A549 (cell line): Measurements from ENCODE around the gene CPS1. TPM values are rescaled to one million over a fixed set of nuclear protein-coding genes. Genes with fewer than 3 reads are reported as not detected.

ENCODE experiments used
- ATAC-seq, 2 experiments: fragments of 200-7000 bp in 1 of 2; fragments of >200 bp in 1 of 2; cut with Nextera tagmentation in 1 of 2; cut with Tn5 transposase in 1 of 2; 3 replicates each; pipeline versions ENCODE4 v1.8.0 to v1.9.1; 2018 to 2020; ENCODE audit warnings: mild to moderate bottlenecking in 1 of 2, moderate library complexity in 1 of 2
- CTCF ChIA-PET: fragments of 300-600 bp; sonication (Branson Sonifier 250); formaldehyde crosslinking; extraction: SDS; loops from one replicate; lab custom pipeline; 2021; ENCODE audit warnings: antibody characterized with exemption, inconsistent platforms; lab: Yijun Ruan, JAX
- POLR2A ChIA-PET: fragments of 350-600 bp; formaldehyde crosslinking; extraction: SDS; loops from one replicate; lab custom pipeline; 2021; ENCODE audit warnings: antibody characterized with exemption, inconsistent platforms; lab: Yijun Ruan, JAX
- DNase-seq, 2 experiments: peaks; one replicate each; pipeline versions ENCODE4 v3.0.0 to v3.0.0-alpha.2; 2011 to 2016; ENCODE audit warnings: low read depth in 1 of 2, low spot score in 1 of 2
- FAIRE-seq: peaks from 2 replicates; lab custom pipeline; 2011; peaks lifted over from hg19 to GRCh38; lab: Jason Lieb, UNC
- H3K27ac ChIP-seq, 2 experiments: fragments of >200 bp; sonication (Bioruptor Twin); formaldehyde crosslinking; 3 replicates each; pipeline ENCODE4 v1.5.1; 2016 to 2017
- H3K4me1 ChIP-seq: fragments of >200 bp; sonication (Bioruptor Twin); formaldehyde crosslinking; 3 replicates; pipeline ENCODE4 v1.6.1; 2016
- H3K4me2 ChIP-seq: fragments of >200 bp; sonication (Bioruptor Twin); formaldehyde crosslinking; 3 replicates; pipeline ENCODE4 v1.6.1; 2016
- H3K4me3 ChIP-seq: fragments of >200 bp; sonication (Bioruptor Twin); formaldehyde crosslinking; 3 replicates; pipeline ENCODE4 v1.5.1; 2016
- H3K9me3 ChIP-seq: fragments of >200 bp; sonication (Bioruptor Twin); formaldehyde crosslinking; 3 replicates; pipeline ENCODE4 v1.6.1; 2016
- BHLHE40 ChIP-seq: IDR thresholded peaks from 2 replicates; pipeline ENCODE4 v1.6.1; 2012; ENCODE audit warnings: low read depth, low read length, inconsistent platforms
- CHD2 ChIP-seq: fragments of 150-350 bp; IDR thresholded peaks from 2 replicates; pipeline ENCODE4 v1.6.1; 2014; ENCODE audit warnings: low read length; ENCODE audit not compliant: partially characterized antibody
- FOSL2 ChIP-seq, 2 experiments: fragments of 450-650 bp in 1 of 2; fragments of >200 bp in 1 of 2; sonication (Bioruptor Twin) in 1 of 2; formaldehyde crosslinking; IDR thresholded peaks; 2 replicates each; pipeline versions ENCODE4 v1.5.0 to v1.6.1; 2016 to 2020; ENCODE audit warnings: mild to moderate bottlenecking in 1 of 2, moderate library complexity in 1 of 2
- FOXS1 ChIP-seq: fragments of 250-450 bp; sonication (Bioruptor Pico); IDR thresholded peaks from 2 replicates; pipeline ENCODE4 v1.5.0; 2020; ENCODE audit warnings: mild to moderate bottlenecking, moderate library complexity
- GATA3 ChIP-seq: IDR thresholded peaks from 2 replicates; pipeline ENCODE4 v1.6.1; 2012; ENCODE audit warnings: borderline replicate concordance
- HEYL ChIP-seq: fragments of 250-450 bp; sonication (Bioruptor Pico); IDR thresholded peaks from 2 replicates; pipeline ENCODE4 v1.8.0; 2021; ENCODE audit warnings: mild to moderate bottlenecking, moderate library complexity
- MAZ ChIP-seq: fragments of 150-350 bp; IDR thresholded peaks from 2 replicates; pipeline ENCODE4 v1.6.1; 2014; ENCODE audit warnings: antibody characterized with exemption, low read depth, low read length, borderline replicate concordance
- NFE2L2 ChIP-seq: fragments of 150-350 bp; conservative IDR thresholded peaks from 2 replicates; pipeline ENCODE4 v1.6.1; 2014; ENCODE audit warnings: low read length
- NR3C1 ChIP-seq: fragments of >200 bp; sonication (Bioruptor Twin); formaldehyde crosslinking; IDR thresholded peaks from 3 replicates; pipeline ENCODE4 v1.6.1; 2017
- POLR2A ChIP-seq: IDR thresholded peaks from 2 replicates; pipeline ENCODE4 v1.6.1; 2012; ENCODE audit warnings: mild to moderate bottlenecking, low read length
- RFX5 ChIP-seq: fragments of 450-650 bp; IDR thresholded peaks from 2 replicates; pipeline ENCODE4 v1.7.1; 2014; ENCODE audit warnings: antibody characterized with exemption, mild to moderate bottlenecking, moderate library complexity
- RNF2 ChIP-seq: fragments of 200-600 bp; sonication (generic); IDR thresholded peaks from 2 replicates; pipeline ENCODE4 v1.6.1; 2016; ENCODE audit warnings: low read depth, mild to moderate bottlenecking, antibody characterized with exemption, moderate library complexity, borderline replicate concordance
- SREBF2 ChIP-seq: fragments of 450-650 bp; IDR thresholded peaks from 2 replicates; pipeline ENCODE4 v1.6.1; 2014; ENCODE audit warnings: mild to moderate bottlenecking, moderate library complexity
- ZFP36 ChIP-seq: fragments of 450-650 bp; IDR thresholded peaks from 2 replicates; pipeline ENCODE4 v1.6.1; 2014; ENCODE audit warnings: borderline replicate concordance; ENCODE audit not compliant: partially characterized antibody
- ZNF302 ChIP-seq: fragments of 250-450 bp; sonication (Bioruptor Pico); IDR thresholded peaks from 2 replicates; pipeline ENCODE4 v1.9.0; 2021; ENCODE audit warnings: inconsistent platforms, mild to moderate bottlenecking, moderate library complexity
- WGBS: methylation state at CpG from one replicate; pipeline ENCODE4 v1.1.6; 2017; ENCODE audit errors: missing lambda C conversion rate; 5-methylcytosine and 5-hydroxymethylcytosine counted together
- polyA plus RNA-seq, 4 experiments: library from polyadenylated mRNA; depleted of rRNA in 3 of 4; stranded (reverse); fragments of >200 nt; fragmentation: RNase III in 1 of 4; extraction: RNeasy Plus Mini Kit Qiagen cat#74134 plus additional on column Dnase treatment in 1 of 4; gene quantifications; 2 replicates in 3 of 4; 3 replicates in 1 of 4; pipeline ENCODE4 v1.2.3, GENCODE V29; 2011 to 2017
- TF ChIP-seq, protein P1 (sequence below): fragments of 250-450 bp; sonication (Bioruptor Pico); IDR thresholded peaks from 2 replicates; pipeline ENCODE4 v1.5.0; 2021; ENCODE audit warnings: mild to moderate bottlenecking, moderate library complexity, borderline replicate concordance
- TF ChIP-seq, protein P2 (sequence below): fragments of >200 bp; sonication (Bioruptor Twin); formaldehyde crosslinking; IDR thresholded peaks from 3 replicates; pipeline ENCODE4 v1.6.1; 2016
- TF ChIP-seq, protein P3 (sequence below): IDR thresholded peaks from 2 replicates; pipeline ENCODE4 v1.6.1; 2012

Gene CPS1
- polyA plus RNA-seq, 2 of the 4 experiments (the other 2 are of a cell fraction) = 16.1 to 61.3 TPM

DNA sequence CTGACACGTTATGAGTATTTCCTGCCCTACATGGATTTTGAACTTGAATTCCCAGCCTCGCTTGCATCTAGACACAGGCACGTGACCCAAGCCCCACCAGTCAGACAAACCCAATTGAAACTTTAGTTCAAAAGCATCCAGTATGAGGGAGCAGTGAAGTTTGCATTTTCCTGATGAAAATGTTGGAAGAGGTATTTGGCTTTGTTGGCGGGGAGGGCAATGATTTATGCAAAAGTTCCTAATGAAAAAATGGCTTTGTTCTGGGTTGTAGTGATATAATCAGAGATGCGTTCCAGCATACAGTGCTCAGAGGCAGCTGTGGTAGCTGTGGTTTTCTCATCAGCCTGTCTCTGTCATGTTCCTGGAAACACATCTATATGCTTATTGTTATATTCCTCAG is 36.8 kb upstream of the CPS1 start:
- H3K4me3 ChIP-seq = no peak overlapping the region
- H3K27ac ChIP-seq = no peak overlapping the region
- no peak for ATAC-seq
- no peak overlapping the region for H3K4me2 ChIP-seq
- H3K4me1 ChIP-seq = no peaks in the 10 kb centered on the region
- H3K9me3 ChIP-seq = no peaks in the 10 kb centered on the region
- POLR2A ChIA-PET = no interaction called here
- WGBS = 57% methylated on average over 5 of the region's 5 CpGs
- CTCF ChIA-PET = no interaction called here
- no peak for TF ChIP-seq FOSL2 (IDR thresholded peaks at IDR 0.05)
- no peak for TF ChIP-seq FOSL2 (CRISPR knock-in tag; IDR thresholded peaks at IDR 0.05)
- TF ChIP-seq POLR2A = no peak
- TF ChIP-seq BHLHE40 = no peak
- TF ChIP-seq, protein P1, sequence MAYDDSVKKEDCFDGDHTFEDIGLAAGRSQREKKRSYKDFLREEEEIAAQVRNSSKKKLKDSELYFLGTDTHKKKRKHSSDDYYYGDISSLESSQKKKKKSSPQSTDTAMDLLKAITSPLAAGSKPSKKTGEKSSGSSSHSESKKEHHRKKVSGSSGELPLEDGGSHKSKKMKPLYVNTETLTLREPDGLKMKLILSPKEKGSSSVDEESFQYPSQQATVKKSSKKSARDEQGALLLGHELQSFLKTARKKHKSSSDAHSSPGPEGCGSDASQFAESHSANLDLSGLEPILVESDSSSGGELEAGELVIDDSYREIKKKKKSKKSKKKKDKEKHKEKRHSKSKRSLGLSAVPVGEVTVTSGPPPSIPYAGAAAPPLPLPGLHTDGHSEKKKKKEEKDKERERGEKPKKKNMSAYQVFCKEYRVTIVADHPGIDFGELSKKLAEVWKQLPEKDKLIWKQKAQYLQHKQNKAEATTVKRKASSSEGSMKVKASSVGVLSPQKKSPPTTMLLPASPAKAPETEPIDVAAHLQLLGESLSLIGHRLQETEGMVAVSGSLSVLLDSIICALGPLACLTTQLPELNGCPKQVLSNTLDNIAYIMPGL (CRISPR knock-in tag) = no peak
- no peak for TF ChIP-seq CHD2
- TF ChIP-seq FOXS1 (CRISPR knock-in tag) = no peak
- TF ChIP-seq SREBF2 = no peak
- TF ChIP-seq RNF2 = no peak
- TF ChIP-seq NFE2L2 = no peak
- TF ChIP-seq MAZ = no peak
- TF ChIP-seq HEYL = no peak
- TF ChIP-seq RFX5 = no peak
- no peak for DNase-seq
- no peak for FAIRE-seq

DNA sequence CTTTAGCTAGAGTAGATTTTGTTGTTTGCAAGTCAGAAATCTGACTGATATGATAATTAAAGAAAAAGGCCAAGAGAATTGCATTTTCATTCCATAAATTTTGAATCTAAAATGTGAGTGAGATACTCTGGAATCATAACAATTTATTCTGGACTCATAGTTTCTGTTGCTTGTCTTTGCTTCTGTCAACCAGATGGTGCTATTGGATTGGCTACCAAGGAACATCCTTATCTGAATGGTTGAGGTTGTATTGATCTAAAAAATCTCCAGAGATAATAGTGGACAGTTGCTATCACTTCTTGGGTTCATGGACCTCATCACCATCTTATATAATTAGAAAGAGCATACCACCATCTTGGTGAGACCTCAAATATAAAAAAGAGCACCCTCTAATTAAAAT is 34.0 kb upstream of the CPS1 start:
- no peak for TF ChIP-seq ZNF302 (CRISPR knock-in tag)
- no peak for TF ChIP-seq NR3C1
- no peak for TF ChIP-seq ZFP36
- no peak for TF ChIP-seq CHD2
- TF ChIP-seq, protein P2, sequence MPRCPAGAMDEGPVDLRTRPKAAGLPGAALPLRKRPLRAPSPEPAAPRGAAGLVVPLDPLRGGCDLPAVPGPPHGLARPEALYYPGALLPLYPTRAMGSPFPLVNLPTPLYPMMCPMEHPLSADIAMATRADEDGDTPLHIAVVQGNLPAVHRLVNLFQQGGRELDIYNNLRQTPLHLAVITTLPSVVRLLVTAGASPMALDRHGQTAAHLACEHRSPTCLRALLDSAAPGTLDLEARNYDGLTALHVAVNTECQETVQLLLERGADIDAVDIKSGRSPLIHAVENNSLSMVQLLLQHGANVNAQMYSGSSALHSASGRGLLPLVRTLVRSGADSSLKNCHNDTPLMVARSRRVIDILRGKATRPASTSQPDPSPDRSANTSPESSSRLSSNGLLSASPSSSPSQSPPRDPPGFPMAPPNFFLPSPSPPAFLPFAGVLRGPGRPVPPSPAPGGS = no peak
- Histone ChIP-seq H3K27ac (no peak overlapping the region), H3K4me2 (no peak overlapping the region), H3K4me1 (no peaks in the 10 kb centered on the region), H3K9me3 (no peaks in the 10 kb centered on the region), H3K4me3 (no peak overlapping the region)
- ChIA-PET CTCF (interaction anchor here (1.9 kb wide), 1 partner anchor 20 kb away, joined by 8 read pairs; no protein-coding TSS in a partner anchor), POLR2A (no interaction called here)
- ATAC-seq (no peak), FAIRE-seq (no peak), DNase-seq (no peak)

DNA sequence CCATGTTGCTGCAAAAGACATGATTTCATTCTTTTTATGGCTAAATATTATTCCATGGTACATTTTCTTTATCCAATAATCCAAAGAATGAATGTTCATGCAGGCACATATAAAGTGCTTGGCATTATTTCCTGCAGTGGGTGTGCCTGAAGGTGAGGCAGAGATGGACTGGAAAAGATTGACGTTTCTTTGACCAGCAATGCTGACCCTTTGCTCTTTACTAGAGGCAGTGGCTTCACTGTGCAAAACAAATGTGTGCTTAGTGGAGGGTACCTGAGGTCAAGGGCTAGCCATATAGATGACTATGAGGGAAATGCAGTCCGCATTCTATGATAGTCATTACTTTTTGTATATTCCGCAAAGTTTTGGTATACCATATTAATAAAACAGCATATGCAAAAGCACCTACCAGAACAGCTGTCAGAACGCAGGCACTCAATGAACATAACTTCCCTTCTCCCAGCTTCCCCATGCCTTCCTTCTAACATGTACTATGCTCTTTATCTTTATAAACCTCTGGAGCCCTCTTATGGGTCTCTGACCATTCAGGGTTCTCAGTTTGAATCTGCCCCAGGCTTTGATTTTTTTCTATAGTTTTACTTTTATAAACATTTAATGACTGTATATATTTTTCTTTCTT is 32.6 kb upstream of the CPS1 start:
- no peak for ATAC-seq
- no peak for TF ChIP-seq GATA3
- TF ChIP-seq, protein P3, sequence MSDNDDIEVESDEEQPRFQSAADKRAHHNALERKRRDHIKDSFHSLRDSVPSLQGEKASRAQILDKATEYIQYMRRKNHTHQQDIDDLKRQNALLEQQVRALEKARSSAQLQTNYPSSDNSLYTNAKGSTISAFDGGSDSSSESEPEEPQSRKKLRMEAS = no peak
- no peak for TF ChIP-seq HEYL
- TF ChIP-seq, protein P1 (CRISPR knock-in tag) = no peak
- CTCF ChIA-PET = interaction anchor here (1.9 to 2.0 kb wide), 2 partner anchors 21 kb away, joined by 8 to 10 read pairs; no protein-coding TSS in a partner anchor
- DNase-seq = no peak
- H3K4me1 ChIP-seq = no peaks in the 10 kb centered on the region
- POLR2A ChIA-PET = no interaction called here
- H3K4me2 ChIP-seq = no peak overlapping the region
- no peak overlapping the region for H3K27ac ChIP-seq
- H3K4me3 ChIP-seq = no peak overlapping the region
- FAIRE-seq = no peak
- no peaks in the 10 kb centered on the region for H3K9me3 ChIP-seq
- WGBS = 47% methylated on average over 4 of the region's 4 CpGs
